Lung (tissue), 12 donors: ENCODE measurements around the gene TM4SF5. TPM values are rescaled to one million over a fixed set of nuclear protein-coding genes. Genes with fewer than 3 reads are reported as not detected.

ENCODE experiments used
- ATAC-seq: fragments of 200-7000 bp; cut with Tn5 transposase; one replicate; pipeline ENCODE4 v1.9.1; 2020; ENCODE audit warnings: moderate number of reproducible peaks; ENCODE audit not compliant: insufficient read depth, low FRiP score
- DNase-seq, 3 donors: peaks; one replicate each; pipeline ENCODE4 v3.0.0-alpha.2; 2013 to 2017
- H3K27ac ChIP-seq, 2 donors: one replicate each; pipeline ENCODE4 v1.5.1; 2013; ENCODE audit warnings: mild to moderate bottlenecking in 2 of 2, moderate library complexity in 2 of 2, control low read depth in 1 of 2, inconsistent platforms in 1 of 2, low read depth in 1 of 2, low read length in 1 of 2
- H3K27me3 ChIP-seq, 3 donors: one replicate each; pipeline ENCODE4 v1.5.1; 2013; ENCODE audit warnings: low read length in 2 of 3; ENCODE audit not compliant: control insufficient read depth in 3 of 3, insufficient read depth in 3 of 3
- H3K36me3 ChIP-seq, 4 donors: one replicate each; pipeline ENCODE4 v1.5.1; 2013; ENCODE audit warnings: low read length in 4 of 4, mild to moderate bottlenecking in 1 of 4, moderate library complexity in 1 of 4; ENCODE audit not compliant: control insufficient read depth in 4 of 4, insufficient read depth in 4 of 4
- H3K4me1 ChIP-seq, 5 donors: one replicate each; pipeline ENCODE4 v1.5.1; 2013; ENCODE audit warnings: low read length in 5 of 5, mild to moderate bottlenecking in 2 of 5, moderate library complexity in 1 of 5; ENCODE audit not compliant: control insufficient read depth in 5 of 5, insufficient read depth in 5 of 5
- H3K4me3 ChIP-seq: one replicate; pipeline ENCODE4 v1.5.1; 2013; ENCODE audit warnings: mild to moderate bottlenecking, control low read depth, moderate library complexity
- H3K9ac ChIP-seq, 2 donors: one replicate each; pipeline ENCODE4 v1.5.1; 2013; ENCODE audit warnings: low read length in 2 of 2, control low read depth in 1 of 2; ENCODE audit not compliant: insufficient read depth in 1 of 2
- H3K9me3 ChIP-seq, 4 donors: one replicate each; pipeline ENCODE4 v1.5.1; 2013; ENCODE audit warnings: low read length in 3 of 4, mild to moderate bottlenecking in 1 of 4, moderate library complexity in 1 of 4; ENCODE audit not compliant: control insufficient read depth in 4 of 4, insufficient read depth in 3 of 4
- WGBS, 2 donors: extraction: QIAGEN DNeasy Blood & Tissue Kit; methylation state at CpG; one replicate each; pipeline ENCODE4 v1.1.7; 2013; 5-methylcytosine and 5-hydroxymethylcytosine counted together
- polyA plus RNA-seq, 2 donors: library from polyadenylated mRNA; stranded (reverse); fragments of 200-250 nt; gene quantifications; one replicate each; pipeline ENCODE4 v1.2.1, GENCODE V29; 2013
- total RNA-seq, 2 donors: library from RNA; depleted of rRNA in 1 of 2; stranded (reverse); fragments of >200 nt in 1 of 2; gene quantifications; one replicate each; pipeline ENCODE4 v1.2.1, GENCODE V29; 2014 to 2021
- TF ChIP-seq, protein P1 (sequence below): IDR thresholded peaks from 2 replicates; pipeline ENCODE4 v1.5.1; 2012; ENCODE audit warnings: mild to moderate bottlenecking; ENCODE audit errors: control extremely low read depth, extremely low read depth
- donor health status: control.
- donor health status: control.
- donor health status: Bipolar disorder and iron deficiency.
- donor health status: healthy.
- donor health status: DM: yes; HTN: yes; CAD: no.

Gene TM4SF5
- total and polyA plus RNA-seq, 4 donors: not detected

DNA sequence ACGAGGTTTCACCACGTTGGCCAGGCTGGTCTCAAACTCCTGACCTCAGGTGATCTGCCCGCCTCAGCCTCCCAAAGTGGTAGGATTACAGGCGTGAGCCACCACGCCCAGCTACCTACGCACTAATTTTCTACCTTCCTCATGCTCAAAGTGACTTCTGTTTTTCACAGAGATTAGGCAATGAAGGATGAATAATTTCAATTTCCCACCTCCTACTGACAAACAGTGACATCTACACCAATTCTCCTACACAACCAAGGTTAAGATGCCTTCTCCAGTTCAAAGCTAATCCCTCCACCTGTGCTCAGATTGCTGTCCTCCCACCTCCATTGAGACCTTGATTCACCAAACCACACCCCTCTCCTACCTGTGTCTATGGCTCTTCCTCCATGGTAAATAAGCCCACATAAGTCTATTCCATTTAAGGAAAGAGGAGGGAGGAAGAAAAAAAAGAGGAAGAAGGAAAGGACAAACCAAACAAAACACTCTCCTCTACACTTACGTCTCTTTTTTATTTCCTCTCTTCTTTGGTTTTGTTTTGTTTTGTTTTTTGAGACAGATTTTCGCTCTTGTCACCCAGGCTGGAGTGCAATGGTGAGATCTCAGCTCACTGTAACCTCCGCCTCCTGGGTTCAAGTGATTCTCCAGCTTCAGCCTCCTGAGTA, 45.9 kb upstream of the TM4SF5 start:
- no peak overlapping the region for H3K4me3 ChIP-seq
- TF ChIP-seq, protein P1, sequence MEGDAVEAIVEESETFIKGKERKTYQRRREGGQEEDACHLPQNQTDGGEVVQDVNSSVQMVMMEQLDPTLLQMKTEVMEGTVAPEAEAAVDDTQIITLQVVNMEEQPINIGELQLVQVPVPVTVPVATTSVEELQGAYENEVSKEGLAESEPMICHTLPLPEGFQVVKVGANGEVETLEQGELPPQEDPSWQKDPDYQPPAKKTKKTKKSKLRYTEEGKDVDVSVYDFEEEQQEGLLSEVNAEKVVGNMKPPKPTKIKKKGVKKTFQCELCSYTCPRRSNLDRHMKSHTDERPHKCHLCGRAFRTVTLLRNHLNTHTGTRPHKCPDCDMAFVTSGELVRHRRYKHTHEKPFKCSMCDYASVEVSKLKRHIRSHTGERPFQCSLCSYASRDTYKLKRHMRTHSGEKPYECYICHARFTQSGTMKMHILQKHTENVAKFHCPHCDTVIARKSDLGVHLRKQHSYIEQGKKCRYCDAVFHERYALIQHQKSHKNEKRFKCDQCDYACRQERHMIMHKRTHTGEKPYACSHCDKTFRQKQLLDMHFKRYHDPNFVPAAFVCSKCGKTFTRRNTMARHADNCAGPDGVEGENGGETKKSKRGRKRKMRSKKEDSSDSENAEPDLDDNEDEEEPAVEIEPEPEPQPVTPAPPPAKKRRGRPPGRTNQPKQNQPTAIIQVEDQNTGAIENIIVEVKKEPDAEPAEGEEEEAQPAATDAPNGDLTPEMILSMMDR: no peak
- 58 to 74% methylated on average over 9 of the region's 9 CpGs for WGBS, 2 donors
- H3K36me3 ChIP-seq: peaks cover 0 to 3% (median 0%) of the 10 kb centered on the region in 4 donors
- no peaks in the 10 kb centered on the region for H3K9me3 ChIP-seq
- ATAC-seq: no peak
- H3K9ac ChIP-seq: no peak overlapping the region
- H3K27me3 ChIP-seq: no peaks in the 10 kb centered on the region
- no peak for DNase-seq
- peaks cover 0 to 6% (median 4%) of the 10 kb centered on the region in 5 donors for H3K4me1 ChIP-seq
- H3K27ac ChIP-seq: peak overlapping the region in 1 of 2 donors; percentile 74

DNA sequence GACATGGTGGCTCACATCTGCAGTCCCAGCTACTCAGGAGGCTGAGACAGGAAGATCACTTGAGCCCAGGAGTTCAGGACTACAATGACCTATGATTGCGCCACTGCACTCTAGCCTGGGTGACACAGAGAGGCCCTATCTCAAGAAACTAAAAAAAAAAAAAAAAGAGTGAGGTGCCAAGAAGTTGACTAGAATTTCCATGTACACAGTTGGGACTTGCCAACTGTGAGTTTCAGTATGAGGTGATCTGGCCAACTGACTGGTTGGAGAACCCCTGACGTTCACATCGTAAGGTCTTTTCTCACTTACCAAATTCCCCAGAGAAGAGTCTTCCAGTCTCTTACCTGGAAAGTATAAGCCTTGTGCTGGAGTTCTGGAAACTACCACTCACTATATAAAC, 43.6 kb upstream of the TM4SF5 start:
- TF ChIP-seq, protein P1: no peak
- Histone ChIP-seq H3K36me3 (peaks cover 0 to 5% (median 0%) of the 10 kb centered on the region in 4 donors), H3K9me3 (no peaks in the 10 kb centered on the region), H3K9ac (no peak overlapping the region), H3K4me1 (peaks cover 0 to 8% (median 4%) of the 10 kb centered on the region in 5 donors), H3K27me3 (no peaks in the 10 kb centered on the region), H3K4me3 (no peak overlapping the region), H3K27ac (peak overlapping the region in 1 of 2 donors; percentile 39)
- 42 to 56% methylated on average over 3 of the region's 3 CpGs for WGBS, 2 donors
- ATAC-seq: no peak
- no peak for DNase-seq

DNA sequence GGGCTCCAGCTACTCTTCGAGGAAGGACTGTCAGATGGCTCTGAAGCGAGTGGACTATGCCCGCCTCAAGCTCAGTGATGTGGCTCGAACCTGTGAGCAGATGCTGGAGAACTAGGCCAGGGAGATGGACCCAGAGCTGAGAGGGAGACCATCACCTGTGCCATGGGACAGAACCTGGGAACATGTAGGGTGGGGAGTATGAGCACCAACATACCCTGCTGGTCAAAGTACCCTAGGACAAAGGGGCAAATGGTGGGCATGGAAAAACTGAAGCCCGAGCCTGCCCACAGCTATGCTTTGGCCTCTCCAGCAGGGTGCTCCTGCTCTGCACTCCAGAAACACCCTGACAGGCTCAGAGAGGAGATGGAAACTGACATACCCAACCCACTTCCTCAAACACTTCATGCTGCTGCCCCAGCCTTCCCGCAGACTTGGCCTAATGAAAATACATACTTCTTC, 38.6 kb upstream of the TM4SF5 start:
- no peak overlapping the region for H3K9ac ChIP-seq
- ATAC-seq: no peak
- WGBS, 2 donors: 66 to 75% methylated on average over 6 of the region's 6 CpGs

More for the DNA sequence above, 38.6 kb upstream of the TM4SF5 start:
- TF ChIP-seq, protein P1: no peak
- H3K27me3 ChIP-seq: peaks cover 0 to 5% (median 2%) of the 10 kb centered on the region in 3 donors
- H3K27ac ChIP-seq: peak overlapping the region in 1 of 2 donors; percentile 55
- no peak for DNase-seq
- no peaks in the 10 kb centered on the region for H3K9me3 ChIP-seq
- H3K4me3 ChIP-seq: no peak overlapping the region
- peaks cover 0 to 9% (median 4%) of the 10 kb centered on the region in 5 donors for H3K4me1 ChIP-seq
- H3K36me3 ChIP-seq: peaks cover 0 to 16% (median 0%) of the 10 kb centered on the region in 4 donors
